KOPT-K1 (cell line): Measurements from ENCODE around the gene GFI1B.
"Not testable (repeated sequence)": the region's sequence is repeated elsewhere in the genome, so short reads cannot be mapped to it uniquely, and the experiment has no call there.

Source experiments
- H3K27ac ChIP-seq: fragments of 200-600 bp; sonication (generic); 2 replicates; pipeline ENCODE4 v1.5.1; 2016; ENCODE audit warnings: antibody characterized with exemption, mild to moderate bottlenecking, low read depth, low read length; ENCODE audit not compliant: poor library complexity, severe bottlenecking
- H3K36me3 ChIP-seq: fragments of 200-600 bp; sonication (generic); 2 replicates; pipeline ENCODE4 v1.5.1; 2017; ENCODE audit warnings: antibody characterized with exemption, mild to moderate bottlenecking, low read length, moderate library complexity; ENCODE audit not compliant: insufficient read depth
- H3K9me3 ChIP-seq: fragments of 200-600 bp; sonication (generic); 2 replicates; pipeline ENCODE4 v1.5.1; 2017; ENCODE audit warnings: antibody characterized with exemption, low read length, mild to moderate bottlenecking; ENCODE audit not compliant: insufficient read depth, poor library complexity, severe bottlenecking

GFI1B gene

DNA sequence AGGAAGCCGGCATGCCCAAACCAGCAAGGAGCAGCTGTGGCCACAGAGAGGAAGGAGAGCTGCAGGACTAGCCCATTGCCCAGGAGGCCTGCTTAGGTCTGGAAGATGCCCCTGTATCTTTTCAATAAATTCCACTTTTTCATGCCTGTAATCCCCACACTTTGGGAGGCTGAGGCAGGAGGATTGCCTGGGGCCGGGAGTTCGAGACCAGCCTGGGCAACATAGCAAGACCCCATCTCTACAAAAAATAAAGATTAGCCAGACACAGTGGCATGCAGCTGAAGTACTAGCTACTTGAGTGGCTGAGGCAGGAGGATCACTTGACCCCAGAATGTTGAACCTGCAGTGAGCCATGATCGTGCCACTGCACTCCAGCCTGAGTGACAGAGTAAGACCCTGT is 28.8 kb upstream of the GFI1B start:
- no peak overlapping the region for H3K27ac ChIP-seq
- H3K9me3 ChIP-seq: peaks cover 5% of the 10 kb centered on the region
- no peaks in the 10 kb centered on the region for H3K36me3 ChIP-seq

DNA sequence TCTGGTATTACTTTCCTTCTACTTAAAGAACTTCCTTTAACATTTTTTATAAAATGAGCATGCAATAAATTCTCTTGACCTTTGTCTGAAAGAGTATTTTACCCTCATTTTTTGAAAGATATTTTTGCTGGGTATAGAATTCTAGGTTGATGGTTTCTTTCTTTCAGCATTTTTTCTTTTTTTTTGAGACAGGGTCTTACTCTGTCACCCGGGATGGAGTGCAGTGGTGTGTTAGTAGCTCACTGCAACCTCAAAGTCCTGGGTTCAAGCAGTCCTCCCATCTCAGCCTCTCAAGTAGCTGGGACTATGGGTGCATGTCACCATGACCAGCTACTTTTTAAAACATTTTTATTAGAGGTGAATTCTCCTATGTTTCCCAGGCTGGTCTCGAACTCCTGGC is 23.4 kb upstream of the GFI1B start:
- Histone ChIP-seq H3K27ac (no peak overlapping the region), H3K9me3 (peaks cover 20% of the 10 kb centered on the region), H3K36me3 (no peaks in the 10 kb centered on the region)

DNA sequence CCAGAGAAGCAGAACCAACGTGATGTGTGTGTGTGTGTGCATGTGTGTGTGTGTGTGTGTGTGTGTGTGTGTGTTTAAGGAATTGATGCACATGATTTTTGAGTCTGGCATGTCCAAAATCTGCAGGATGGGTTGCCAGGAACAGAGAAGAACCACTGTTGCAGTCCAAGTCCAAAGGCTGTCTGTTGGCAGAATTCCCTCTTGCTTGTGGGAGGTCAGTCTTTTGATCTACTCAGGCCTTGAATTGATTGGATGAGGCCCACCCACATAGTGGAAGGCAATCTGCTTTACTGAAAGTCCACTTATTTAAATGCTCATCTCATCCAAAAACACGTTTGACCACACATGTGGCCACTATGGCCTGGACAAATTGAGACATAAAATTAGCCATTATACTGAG is 22.7 kb upstream of the GFI1B start:
- H3K27ac ChIP-seq: no peak overlapping the region
- peaks cover 20% of the 10 kb centered on the region for H3K9me3 ChIP-seq
- no peaks in the 10 kb centered on the region for H3K36me3 ChIP-seq

DNA sequence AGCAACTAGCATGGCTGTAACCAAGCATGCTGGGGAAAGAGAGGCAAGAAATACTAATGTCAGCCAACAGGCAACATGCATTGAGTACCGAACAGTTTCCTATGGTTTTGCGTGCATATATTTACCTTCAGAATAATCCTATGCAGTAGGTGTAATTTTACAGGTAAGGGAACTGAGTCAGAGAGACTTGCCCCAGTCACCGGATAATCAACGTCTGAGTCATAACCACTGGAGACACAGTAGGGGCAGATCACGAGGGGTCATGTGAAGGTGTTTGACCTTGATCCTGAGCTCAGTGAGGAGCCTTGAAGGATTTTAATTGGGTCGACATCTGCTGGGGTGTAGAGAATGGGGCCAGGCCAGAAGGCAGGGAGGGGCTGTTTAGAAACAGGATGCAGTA is 20.7 kb upstream of the GFI1B start:
- Histone ChIP-seq H3K9me3 (peaks cover 20% of the 10 kb centered on the region), H3K36me3 (no peaks in the 10 kb centered on the region), H3K27ac (no peak overlapping the region)

DNA sequence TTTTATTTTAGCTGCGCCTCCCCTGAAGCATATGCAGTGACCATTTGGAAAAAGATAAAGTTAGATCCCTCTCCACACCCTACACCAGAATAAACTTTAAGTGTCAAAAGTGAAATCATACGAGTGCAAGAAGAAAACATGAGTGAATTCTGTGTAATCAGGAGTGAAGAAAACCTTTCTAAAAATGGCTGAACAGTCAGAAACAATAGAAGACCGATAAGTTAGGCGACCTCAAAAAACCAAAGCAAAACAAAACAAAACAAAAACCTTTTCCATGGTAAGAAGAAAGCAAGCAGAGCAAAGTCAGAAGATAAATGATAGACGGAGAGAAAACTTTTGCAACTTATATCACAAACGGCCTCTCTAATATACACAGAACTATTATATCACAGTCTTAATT is 17.5 kb upstream of the GFI1B start:
- Histone ChIP-seq H3K27ac (no peak overlapping the region), H3K36me3 (no peaks in the 10 kb centered on the region), H3K9me3 (peaks cover 2% of the 10 kb centered on the region)

DNA sequence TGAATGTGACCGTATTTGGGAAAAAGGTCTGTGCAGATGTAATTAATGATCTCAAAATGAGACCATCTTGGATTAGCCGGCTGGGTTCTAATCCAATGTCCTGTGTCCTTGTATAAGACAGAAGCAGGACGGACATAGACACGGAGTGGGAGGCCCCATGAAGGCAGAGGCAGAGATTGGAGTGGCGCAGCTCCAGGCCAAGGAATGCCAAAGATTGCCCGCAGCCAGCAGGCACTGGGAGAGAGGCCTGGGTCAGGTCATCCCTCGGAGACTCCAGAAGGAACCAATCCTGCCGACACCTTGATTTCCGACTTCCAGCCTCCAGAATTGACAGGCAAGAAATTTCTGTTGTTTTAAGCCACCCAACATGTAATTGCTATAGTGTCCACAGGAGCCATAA is 13.0 kb upstream of the GFI1B start:
- H3K9me3 ChIP-seq: no peaks in the 10 kb centered on the region
- no peak overlapping the region for H3K27ac ChIP-seq
- no peaks in the 10 kb centered on the region for H3K36me3 ChIP-seq

DNA sequence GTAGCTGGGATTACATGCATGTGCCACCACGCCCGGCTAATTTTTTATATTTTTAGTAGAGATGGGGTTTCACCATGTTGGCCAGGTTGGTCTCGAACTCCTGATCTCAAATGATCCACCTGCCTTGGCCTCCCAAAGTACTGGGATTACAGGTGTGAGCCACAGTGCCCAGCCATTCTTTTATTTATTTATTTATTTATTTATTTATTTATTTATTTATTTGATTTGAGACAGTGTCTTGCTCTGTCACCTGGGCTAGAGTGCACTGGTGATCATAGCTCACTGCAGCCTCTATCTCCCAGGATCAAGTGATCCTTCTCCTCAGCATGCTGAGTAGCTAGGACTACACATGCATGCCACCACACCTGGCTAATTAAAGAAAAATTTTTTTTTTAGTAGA is 10.6 kb upstream of the GFI1B start:
- H3K36me3 ChIP-seq, H3K9me3 ChIP-seq, H3K27ac ChIP-seq: not testable (repeated sequence)

DNA sequence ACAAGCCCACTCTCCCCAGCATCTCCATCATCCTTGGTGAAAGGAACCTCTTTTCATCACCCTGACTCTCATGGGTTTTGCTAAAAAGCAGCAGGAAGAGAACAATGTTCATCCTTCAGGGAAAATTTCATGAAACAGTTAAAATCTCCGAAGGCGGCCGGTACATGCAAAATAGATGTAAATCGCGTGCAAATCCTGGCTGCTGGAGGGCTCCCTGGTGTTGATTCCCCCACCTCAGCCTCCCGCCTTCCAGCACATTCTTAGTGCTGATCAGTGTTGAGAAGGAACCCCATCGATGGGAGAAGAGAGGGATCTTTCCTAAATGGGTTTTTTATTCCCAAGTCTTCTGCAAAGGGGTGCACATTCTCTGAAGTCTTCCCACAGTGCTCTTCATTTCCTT is 8.7 kb upstream of the GFI1B start:
- Histone ChIP-seq H3K27ac (no peak overlapping the region), H3K9me3 (no peaks in the 10 kb centered on the region), H3K36me3 (no peaks in the 10 kb centered on the region)

DNA sequence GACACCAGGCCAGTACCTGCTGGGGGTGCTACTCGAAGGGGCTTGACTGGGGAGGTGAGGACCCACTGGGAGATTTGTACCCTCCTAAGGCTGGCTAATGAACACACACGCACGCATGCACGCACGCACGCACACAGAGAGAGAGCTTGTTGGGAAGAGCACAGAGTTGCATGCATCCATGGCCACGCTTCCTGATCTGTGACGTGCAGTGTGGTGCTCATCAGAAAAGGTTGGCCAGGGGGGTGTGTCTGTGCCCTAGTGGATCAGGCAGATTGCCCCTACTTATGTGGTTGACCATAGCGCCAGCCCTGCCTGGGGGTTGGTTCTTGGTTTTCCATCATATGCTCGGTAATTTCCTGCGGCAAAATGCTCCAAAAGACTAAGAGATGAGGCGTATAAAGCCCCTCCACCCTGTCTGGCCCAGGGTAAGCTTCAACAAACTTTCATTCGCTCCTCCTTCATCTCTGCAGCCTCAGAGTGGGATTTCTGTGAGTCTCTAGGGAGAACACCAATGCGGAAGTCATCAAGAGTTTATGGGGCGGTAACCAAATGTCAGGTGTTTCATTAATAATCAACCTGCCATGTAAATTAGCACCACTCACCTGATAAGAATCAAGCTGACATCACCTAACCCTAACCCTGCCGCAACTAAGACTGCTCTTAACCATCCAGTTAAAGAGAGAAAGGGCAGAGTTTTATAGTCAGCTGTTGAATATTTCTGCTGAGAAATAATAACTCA is 8.0 kb upstream of the GFI1B start:
- H3K36me3 ChIP-seq: no peaks in the 10 kb centered on the region
- no peaks in the 10 kb centered on the region for H3K9me3 ChIP-seq
- no peak overlapping the region for H3K27ac ChIP-seq

DNA sequence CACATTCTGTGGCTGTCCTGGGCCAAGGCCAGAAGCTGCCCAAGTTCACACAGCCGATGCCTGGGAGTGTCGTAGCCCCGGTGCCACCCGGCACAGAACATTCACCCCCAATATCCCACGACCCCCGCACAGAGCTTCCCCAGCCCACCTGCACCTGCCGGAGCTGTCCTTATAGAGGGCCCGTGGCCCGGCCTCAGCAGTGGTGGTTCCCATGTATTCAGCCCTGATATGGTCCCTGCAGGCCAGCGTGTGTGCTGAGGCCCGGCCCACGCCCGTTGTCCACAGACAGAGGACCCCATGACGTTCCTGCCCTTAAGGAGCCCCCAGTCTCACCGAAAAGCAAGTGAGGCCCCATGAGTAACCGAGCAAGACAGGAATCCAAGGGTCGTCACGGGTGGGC is 5.3 kb upstream of the GFI1B start:
- H3K9me3 ChIP-seq: no peaks in the 10 kb centered on the region
- H3K27ac ChIP-seq: no peak overlapping the region
- H3K36me3 ChIP-seq: no peaks in the 10 kb centered on the region

DNA sequence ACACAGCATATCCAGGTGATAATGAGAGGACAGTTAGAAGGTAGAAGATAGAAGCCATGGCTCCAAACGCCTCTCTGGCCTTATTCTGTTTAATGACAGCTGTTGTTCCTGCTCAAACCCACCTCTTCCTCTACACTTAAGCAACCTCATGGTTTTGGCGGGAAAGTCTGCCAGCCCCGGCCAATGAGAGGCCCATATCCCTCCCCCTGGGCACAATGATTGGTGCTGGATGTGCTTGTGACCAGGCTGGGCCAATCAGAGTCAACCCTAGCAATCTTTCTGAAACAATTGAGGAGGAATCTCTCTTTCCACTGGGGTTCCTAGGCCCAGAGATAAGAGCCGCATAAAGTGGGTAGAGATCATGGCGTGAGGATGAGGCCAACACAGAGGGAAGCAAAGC is 4.8 kb upstream of the GFI1B start:
- Histone ChIP-seq H3K36me3 (no peaks in the 10 kb centered on the region), H3K9me3 (no peaks in the 10 kb centered on the region), H3K27ac (no peak overlapping the region)

DNA sequence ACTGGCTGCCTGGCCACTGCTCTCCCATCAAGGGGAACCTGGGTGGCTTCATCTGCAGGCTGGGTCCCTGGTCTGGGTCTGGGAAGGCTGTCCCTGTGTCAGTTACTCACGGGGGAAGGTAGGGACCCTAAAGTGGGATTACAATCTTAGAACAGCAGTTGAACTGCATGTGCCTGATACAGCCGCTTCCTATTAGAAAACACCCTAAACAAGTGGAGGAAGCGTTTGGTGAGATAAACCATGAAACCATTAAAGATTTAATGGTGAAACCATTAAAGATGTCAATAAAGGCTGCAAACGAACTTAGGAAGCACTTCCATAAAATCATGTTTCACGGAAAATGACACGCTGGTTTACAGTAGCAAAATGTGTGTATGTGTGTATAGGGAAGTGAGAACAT is 2.5 kb upstream of the GFI1B start:
- H3K36me3 ChIP-seq: no peaks in the 10 kb centered on the region
- no peak overlapping the region for H3K27ac ChIP-seq
- no peaks in the 10 kb centered on the region for H3K9me3 ChIP-seq

DNA sequence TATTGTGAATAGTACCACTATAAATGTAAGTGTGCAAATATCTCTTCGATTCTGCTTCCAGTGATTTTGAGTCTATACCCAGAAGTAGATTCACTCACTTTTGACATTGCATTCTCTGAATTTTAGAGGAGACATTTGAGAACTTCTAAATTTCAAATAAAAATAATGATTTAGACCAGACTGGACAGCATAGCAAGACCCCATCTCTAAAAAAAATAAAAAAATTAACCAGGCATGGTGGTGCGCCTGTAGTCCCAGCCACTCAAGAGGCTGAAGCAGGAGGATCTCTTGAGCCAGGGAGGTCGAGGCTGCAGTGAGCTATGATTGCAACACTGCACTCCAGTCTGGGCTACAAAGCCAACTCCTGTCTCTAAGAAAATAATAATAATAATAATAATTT is 1.9 kb upstream of the GFI1B start:
- H3K27ac ChIP-seq: no peak overlapping the region
- H3K36me3 ChIP-seq: no peaks in the 10 kb centered on the region
- H3K9me3 ChIP-seq: no peaks in the 10 kb centered on the region

DNA sequence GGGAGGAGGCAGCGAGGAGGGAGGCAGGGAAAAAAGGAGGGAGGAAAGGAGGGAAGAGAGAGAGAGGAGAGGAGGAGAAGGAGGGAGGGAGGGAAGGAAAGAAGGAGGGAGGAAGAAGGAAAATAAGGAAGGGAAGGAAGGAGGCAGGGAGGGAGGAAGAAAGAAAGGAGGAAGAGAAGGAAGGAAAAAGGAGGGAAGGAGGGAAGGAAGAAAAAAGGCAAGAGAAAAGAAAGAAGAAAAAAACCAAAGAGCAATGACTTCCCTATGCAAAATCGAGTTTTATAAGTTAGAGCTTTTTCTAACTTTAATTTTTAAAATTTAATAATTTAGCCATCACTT is 413 bp upstream of the GFI1B start:
- Histone ChIP-seq H3K27ac (no peak overlapping the region), H3K36me3 (no peaks in the 10 kb centered on the region), H3K9me3 (no peaks in the 10 kb centered on the region)

DNA sequence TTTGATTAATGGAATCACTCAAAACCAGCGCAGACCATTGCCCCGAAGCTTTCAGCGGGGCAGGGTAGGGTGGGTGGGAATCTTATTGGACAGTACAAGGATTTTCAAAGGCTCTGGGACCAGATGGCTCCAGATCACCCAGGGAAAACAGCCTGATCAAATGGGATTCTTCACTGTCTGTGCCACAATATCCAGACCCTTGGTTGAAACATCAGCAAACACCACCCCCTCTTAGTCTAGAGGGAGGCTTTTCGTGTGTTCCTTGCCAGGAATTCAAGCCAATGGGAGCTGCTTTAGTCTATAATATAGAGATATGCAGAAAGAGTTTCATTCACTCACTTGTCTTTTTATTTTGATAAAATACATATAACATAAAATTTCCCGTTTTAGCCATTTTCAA is 1.7 kb downstream of the GFI1B start:
- no peaks in the 10 kb centered on the region for H3K9me3 ChIP-seq
- H3K27ac ChIP-seq: no peak overlapping the region
- H3K36me3 ChIP-seq: no peaks in the 10 kb centered on the region

DNA sequence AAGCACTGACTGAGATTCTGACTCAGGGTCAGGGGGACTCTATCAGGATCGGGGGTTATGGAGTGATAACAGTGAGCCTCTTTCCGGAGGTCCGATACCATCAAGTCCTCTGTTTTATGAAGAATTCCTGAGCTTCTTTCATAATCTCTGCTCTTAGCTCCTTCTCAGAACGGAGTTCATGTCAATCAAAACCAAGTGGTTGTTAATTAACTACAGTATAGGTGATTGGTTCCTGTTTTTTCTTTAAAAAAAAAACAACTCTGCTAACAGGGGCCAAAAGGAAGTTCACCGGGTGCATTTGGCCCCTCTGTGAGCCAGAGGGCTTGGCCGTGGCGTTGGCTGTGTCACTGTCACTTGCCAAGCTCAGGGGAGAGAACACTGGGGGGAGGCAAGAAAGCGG is 4.0 kb downstream of the GFI1B start:
- no peak overlapping the region for H3K27ac ChIP-seq
- no peaks in the 10 kb centered on the region for H3K36me3 ChIP-seq
- H3K9me3 ChIP-seq: no peaks in the 10 kb centered on the region
